Panc1 (cell line): ENCODE data around the gene PCNT.

ENCODE experiments used
- CTCF ChIP-seq: fragments of 450-650 bp; IDR thresholded peaks from 2 replicates; pipeline ENCODE4 v1.5.1; 2017; ENCODE audit warnings: mild to moderate bottlenecking
- TF ChIP-seq, protein P1 (sequence below), 2 experiments: IDR thresholded peaks; 2 replicates each; pipeline ENCODE4 v1.6.1; 2011 to 2012; ENCODE audit warnings: low read depth in 2 of 2, control low read depth in 1 of 2, low read length in 1 of 2, mild to moderate bottlenecking in 1 of 2, moderate library complexity in 1 of 2; ENCODE audit not compliant: insufficient read depth in 1 of 2

DNA sequence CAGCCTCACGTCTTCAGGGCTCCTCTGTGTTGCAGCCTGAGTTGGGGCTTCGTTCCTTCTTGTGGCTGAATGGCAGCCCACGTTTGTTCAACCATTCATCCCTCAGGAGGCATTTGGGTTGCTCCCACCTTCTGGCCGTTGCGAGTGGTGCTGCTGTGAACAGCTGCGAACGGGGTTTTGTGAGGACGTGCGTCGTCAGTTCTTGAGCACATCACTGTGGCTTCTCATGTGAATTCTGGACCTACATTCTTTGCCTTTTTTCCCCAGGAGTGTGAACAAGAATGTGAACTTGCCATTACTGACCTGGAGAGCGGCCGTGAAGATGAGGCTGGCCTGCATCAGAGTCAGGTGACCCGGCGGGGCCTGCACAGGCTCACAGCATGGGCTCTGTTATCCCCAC is 21.9 kb downstream of the PCNT start:
- TF ChIP-seq CTCF, result no peak
- TF ChIP-seq, protein P1, sequence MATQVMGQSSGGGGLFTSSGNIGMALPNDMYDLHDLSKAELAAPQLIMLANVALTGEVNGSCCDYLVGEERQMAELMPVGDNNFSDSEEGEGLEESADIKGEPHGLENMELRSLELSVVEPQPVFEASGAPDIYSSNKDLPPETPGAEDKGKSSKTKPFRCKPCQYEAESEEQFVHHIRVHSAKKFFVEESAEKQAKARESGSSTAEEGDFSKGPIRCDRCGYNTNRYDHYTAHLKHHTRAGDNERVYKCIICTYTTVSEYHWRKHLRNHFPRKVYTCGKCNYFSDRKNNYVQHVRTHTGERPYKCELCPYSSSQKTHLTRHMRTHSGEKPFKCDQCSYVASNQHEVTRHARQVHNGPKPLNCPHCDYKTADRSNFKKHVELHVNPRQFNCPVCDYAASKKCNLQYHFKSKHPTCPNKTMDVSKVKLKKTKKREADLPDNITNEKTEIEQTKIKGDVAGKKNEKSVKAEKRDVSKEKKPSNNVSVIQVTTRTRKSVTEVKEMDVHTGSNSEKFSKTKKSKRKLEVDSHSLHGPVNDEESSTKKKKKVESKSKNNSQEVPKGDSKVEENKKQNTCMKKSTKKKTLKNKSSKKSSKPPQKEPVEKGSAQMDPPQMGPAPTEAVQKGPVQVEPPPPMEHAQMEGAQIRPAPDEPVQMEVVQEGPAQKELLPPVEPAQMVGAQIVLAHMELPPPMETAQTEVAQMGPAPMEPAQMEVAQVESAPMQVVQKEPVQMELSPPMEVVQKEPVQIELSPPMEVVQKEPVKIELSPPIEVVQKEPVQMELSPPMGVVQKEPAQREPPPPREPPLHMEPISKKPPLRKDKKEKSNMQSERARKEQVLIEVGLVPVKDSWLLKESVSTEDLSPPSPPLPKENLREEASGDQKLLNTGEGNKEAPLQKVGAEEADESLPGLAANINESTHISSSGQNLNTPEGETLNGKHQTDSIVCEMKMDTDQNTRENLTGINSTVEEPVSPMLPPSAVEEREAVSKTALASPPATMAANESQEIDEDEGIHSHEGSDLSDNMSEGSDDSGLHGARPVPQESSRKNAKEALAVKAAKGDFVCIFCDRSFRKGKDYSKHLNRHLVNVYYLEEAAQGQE (IDR thresholded peaks at IDR 0.05; ENCODE audit: insufficient read depth in 1 of 2, low read depth in 2 of 2, low read length in 1 of 2), result no peak
